ENCODE measurements around the gene SLC25A18. TPM values are rescaled to one million over a fixed set of nuclear protein-coding genes. Genes with fewer than 3 reads are reported as not detected.

Gene SLC25A18
- total and polyA plus RNA-seq, 2 of the 8 experiments (the other 6 are each of a cell fraction or from before 2014, with no cell fraction given): 2.8 to 2.9 TPM

DNA sequence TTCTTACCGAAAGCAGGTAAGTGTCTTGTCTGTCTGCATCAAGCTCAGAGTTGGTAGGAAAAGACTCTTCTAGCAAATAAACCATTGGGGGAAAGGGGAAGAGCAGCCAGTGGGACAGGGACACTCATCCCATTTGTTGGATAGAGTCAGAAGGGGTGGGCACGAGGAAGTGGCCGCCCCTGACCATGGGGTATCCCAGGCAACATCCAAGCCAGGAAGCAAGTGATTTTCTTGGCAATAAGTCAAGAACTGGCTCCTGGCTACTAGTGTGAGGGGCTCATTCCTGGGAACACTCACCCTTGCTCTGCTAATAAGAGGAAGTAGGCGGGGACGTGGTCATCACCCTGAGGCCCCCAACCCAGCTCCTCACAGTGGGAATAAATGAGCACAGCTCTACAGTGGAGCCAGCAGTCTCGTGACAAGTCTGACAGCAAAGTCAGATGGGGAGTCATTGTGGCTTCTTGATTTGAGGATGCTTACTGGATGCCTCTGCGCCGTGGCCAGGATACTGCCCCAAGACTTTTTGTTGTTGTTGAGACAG, 6.7 kb downstream of the SLC25A18 start:
- Histone ChIP-seq H3K4me1 (replicated peaks in 1 of 4; ENCODE audit: control insufficient read depth in 3 of 4, insufficient read depth in 4 of 4, low read length in 3 of 4) (peaks cover 3 to 8% (median 6%) of the 10 kb centered on the region in 4 experiments; a peak in 5 of 7 replicates), H3K4ac (replicated peaks; ENCODE audit: insufficient read length, low read depth, low read length) (no peak overlapping the region), H3K36me3 (ENCODE audit: control insufficient read depth in 2 of 4, insufficient read depth in 4 of 4, low read length in 3 of 4) (no peaks in the 10 kb centered on the region), H2BK12ac (ENCODE audit: low read depth, low read length) (no peak overlapping the region), H2BK120ac (replicated peaks; ENCODE audit: low read depth, low read length) (no peak overlapping the region), H3K79me1 (ENCODE audit: low read depth, low read length) (no peaks in the 10 kb centered on the region), H3K9me3 (ENCODE audit: insufficient read depth in 2 of 2, low read depth in 1 of 2, low read length in 1 of 2) (no peaks in the 10 kb centered on the region), H4K8ac (ENCODE audit: extremely low read depth, insufficient read depth, low read length) (no peak overlapping the region), H2AK5ac (ENCODE audit: low read depth, low read length) (no peak overlapping the region), H3K4me3 (ENCODE audit: extremely low read depth in 1 of 4, insufficient read depth in 2 of 4, low read depth in 3 of 4, low read length in 4 of 4) (no peak overlapping the region), H3K79me2 (ENCODE audit: control insufficient read depth in 1 of 2, insufficient read depth in 2 of 2, low read length in 2 of 2) (no peaks in the 10 kb centered on the region), H3K27ac (ENCODE audit: low read depth, low read length) (no peak overlapping the region), H2BK15ac (ENCODE audit: low read length) (no peak overlapping the region), H4K20me1 (replicated peaks in 1 of 2; ENCODE audit: control insufficient read depth in 1 of 2, insufficient read depth in 2 of 2, low read length in 2 of 2) (no peaks in the 10 kb centered on the region), H2AFZ (ENCODE audit: low read length) (no peak overlapping the region), H3K56ac (replicated peaks; ENCODE audit: insufficient read length, low read depth, low read length) (no peak overlapping the region), H3K18ac (ENCODE audit: extremely low read depth, low read length) (no peak overlapping the region), H3K27me3 (replicated peaks in 1 of 4; ENCODE audit: control insufficient read depth in 3 of 4, extremely low read depth in 1 of 4, insufficient read depth in 3 of 4, low read length in 3 of 4) (no peaks in the 10 kb centered on the region), H4K5ac (ENCODE audit: insufficient read length, low read depth, low read length) (no peak overlapping the region), H3K4me2 (ENCODE audit: insufficient read depth in 1 of 2, low read depth in 2 of 2, low read length in 2 of 2) (no peak overlapping the region), H2BK5ac (ENCODE audit: low read depth, low read length) (no peak overlapping the region), H3K9ac (replicated peaks in 1 of 4; ENCODE audit: extremely low read depth in 1 of 4, low read depth in 3 of 4, low read length in 3 of 4) (no peak overlapping the region; a peak in 1 of 7 replicates), H4K91ac (replicated peaks; ENCODE audit: insufficient read length, low read length) (no peak overlapping the region), H3K23ac (ENCODE audit: insufficient read length) (no peak overlapping the region), H3K23me2 (ENCODE audit: low read depth, low read length) (no peaks in the 10 kb centered on the region), H3K14ac (ENCODE audit: insufficient read length) (no peak overlapping the region), H2BK20ac (ENCODE audit: low read length) (no peak overlapping the region)
- no peak for TF ChIP-seq EZH2 (IDR thresholded peaks at IDR 0.05; ENCODE audit: low read depth, low read length, severe bottlenecking)
- TF ChIP-seq POLR2AphosphoS5 (IDR thresholded peaks at IDR 0.05; ENCODE audit: low read depth, low read length): peak; percentile 36; the same call in 1 of the 2 replicates
- ChIA-PET POLR2A (ENCODE audit: partially characterized antibody) (interaction anchor here (0.6 to 2.5 kb wide), 4 partner anchors 10 to 19 kb away, joined by 3 to 16 read pairs (median 6); no protein-coding TSS in a partner anchor), CTCF (ENCODE audit: partially characterized antibody) (interaction anchor here (0.6 to 1.2 kb wide), 3 partner anchors 12 to 342 kb away, joined by 3 read pairs; no protein-coding TSS in a partner anchor)
- WGBS, 2 experiments (ENCODE audit: extremely low coverage in 1 of 2, insufficient coverage in 1 of 2, insufficient read length in 1 of 2, insufficient replicate concordance in 2 of 2, low coverage in 1 of 2, low lambda C conversion rate in 2 of 2, missing lambda C conversion rate in 1 of 2): 86% methylated on average over 8 of the region's 8 CpGs; no CpG with 5 or more reads in 1 of the 2 experiments
- DNase-seq (ENCODE audit: low read depth in 1 of 2, low spot score in 2 of 2) (no peak), FAIRE-seq (no peak)
